PFSK-1 (cell line): ENCODE results near the gene NIPBL.

Experiments used
- FOXP2 ChIP-seq: optimal IDR thresholded peaks from 2 replicates; pipeline ENCODE3; 2011; ENCODE audit warnings: borderline replicate concordance, control low read depth, inconsistent platforms; ENCODE audit not compliant: insufficient read depth; ENCODE audit errors: extremely low read length, extremely low read depth
- POLR2AphosphoS5 ChIP-seq: IDR thresholded peaks from 2 replicates; pipeline ENCODE4 v1.6.1; 2012; ENCODE audit warnings: low read depth, mild to moderate bottlenecking, control low read depth, low read length, moderate library complexity
- SIN3A ChIP-seq: IDR thresholded peaks from 2 replicates; pipeline ENCODE4 v1.6.1; 2012; ENCODE audit warnings: mild to moderate bottlenecking, low read length, moderate library complexity, borderline replicate concordance; ENCODE audit not compliant: insufficient read depth
- TAF1 ChIP-seq: IDR thresholded peaks from 2 replicates; pipeline ENCODE4 v1.6.1; 2012; ENCODE audit warnings: low read length, control low read depth, borderline replicate concordance; ENCODE audit not compliant: insufficient read depth
- TF ChIP-seq, protein P1 (sequence below), 2 experiments: IDR thresholded peaks; 2 replicates each; pipeline versions ENCODE4 v1.6.1 to v1.8.0; 2011 to 2012; ENCODE audit warnings: low read depth in 2 of 2, low read length in 2 of 2, control low read depth in 1 of 2, inconsistent platforms in 1 of 2, mild to moderate bottlenecking in 1 of 2, moderate library complexity in 1 of 2; ENCODE audit not compliant: insufficient read depth in 1 of 2

Gene NIPBL

DNA sequence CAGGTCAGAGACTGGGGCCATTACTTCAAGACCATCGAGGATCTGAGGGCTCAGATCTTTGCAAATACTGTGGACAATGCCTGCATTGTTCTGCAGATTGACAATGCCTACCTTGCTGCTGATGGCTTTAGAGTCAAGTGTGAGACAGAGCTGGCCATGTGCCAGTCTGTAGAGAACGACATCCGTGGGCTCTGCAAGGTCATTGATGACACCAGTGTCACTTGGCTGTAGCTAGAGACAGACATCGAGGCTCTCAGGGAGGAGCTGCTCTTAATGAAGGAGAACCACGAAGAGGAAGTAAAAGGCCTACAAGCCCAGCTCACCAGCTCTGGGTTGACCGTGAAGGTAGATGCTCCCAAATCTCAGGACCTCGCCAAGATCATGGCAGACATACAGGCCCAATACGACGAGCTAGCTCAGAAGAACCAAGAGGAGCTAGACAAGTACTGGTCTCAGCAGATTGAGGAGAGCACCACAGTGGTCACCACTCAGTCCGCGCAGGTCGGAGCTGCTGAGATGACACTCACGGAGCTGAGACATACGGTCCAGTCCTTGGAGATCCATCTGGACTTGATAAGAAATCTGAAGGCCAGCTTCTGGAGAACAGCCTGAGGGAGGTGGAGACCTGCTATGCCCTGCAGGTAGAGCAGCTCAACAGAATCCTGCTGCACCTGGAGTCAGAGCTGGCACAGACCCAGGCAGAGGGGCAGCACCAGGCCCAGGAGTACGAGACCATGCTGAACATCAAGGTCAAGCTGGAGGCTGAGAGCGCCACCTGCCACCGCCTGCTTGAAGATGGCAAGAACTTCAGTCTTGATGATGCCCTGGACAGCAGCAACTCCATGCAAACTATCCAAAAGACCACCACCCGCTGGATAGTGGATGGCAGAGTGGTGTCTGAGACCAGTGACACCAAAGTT is 9.3 kb downstream of the NIPBL start:
- TF ChIP-seq, protein P1, sequence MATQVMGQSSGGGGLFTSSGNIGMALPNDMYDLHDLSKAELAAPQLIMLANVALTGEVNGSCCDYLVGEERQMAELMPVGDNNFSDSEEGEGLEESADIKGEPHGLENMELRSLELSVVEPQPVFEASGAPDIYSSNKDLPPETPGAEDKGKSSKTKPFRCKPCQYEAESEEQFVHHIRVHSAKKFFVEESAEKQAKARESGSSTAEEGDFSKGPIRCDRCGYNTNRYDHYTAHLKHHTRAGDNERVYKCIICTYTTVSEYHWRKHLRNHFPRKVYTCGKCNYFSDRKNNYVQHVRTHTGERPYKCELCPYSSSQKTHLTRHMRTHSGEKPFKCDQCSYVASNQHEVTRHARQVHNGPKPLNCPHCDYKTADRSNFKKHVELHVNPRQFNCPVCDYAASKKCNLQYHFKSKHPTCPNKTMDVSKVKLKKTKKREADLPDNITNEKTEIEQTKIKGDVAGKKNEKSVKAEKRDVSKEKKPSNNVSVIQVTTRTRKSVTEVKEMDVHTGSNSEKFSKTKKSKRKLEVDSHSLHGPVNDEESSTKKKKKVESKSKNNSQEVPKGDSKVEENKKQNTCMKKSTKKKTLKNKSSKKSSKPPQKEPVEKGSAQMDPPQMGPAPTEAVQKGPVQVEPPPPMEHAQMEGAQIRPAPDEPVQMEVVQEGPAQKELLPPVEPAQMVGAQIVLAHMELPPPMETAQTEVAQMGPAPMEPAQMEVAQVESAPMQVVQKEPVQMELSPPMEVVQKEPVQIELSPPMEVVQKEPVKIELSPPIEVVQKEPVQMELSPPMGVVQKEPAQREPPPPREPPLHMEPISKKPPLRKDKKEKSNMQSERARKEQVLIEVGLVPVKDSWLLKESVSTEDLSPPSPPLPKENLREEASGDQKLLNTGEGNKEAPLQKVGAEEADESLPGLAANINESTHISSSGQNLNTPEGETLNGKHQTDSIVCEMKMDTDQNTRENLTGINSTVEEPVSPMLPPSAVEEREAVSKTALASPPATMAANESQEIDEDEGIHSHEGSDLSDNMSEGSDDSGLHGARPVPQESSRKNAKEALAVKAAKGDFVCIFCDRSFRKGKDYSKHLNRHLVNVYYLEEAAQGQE (IDR thresholded peaks at IDR 0.05; ENCODE audit: insufficient read depth in 1 of 2, low read depth in 2 of 2, low read length in 2 of 2), result no peak
- TF ChIP-seq FOXP2, result no peak

DNA sequence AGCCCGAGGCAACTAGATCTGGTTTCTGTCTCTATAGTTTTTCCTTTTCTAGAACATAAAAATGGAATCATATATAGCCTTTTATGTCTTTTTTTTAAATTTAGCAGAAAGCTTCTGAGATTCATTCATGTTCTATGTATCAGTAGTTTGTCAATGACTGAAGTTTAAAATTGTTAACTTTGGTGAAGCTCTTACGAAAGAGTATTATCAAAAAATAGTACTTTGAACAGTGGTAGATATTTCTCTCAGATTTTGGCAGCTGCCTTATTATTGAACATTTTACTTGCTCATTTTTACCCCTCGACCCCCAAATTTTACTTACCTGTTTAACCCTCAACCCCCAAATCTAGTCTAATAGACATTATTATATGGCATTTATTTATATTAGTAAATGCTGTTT is 10.2 kb downstream of the NIPBL start:
- TF ChIP-seq TAF1, result no peak

DNA sequence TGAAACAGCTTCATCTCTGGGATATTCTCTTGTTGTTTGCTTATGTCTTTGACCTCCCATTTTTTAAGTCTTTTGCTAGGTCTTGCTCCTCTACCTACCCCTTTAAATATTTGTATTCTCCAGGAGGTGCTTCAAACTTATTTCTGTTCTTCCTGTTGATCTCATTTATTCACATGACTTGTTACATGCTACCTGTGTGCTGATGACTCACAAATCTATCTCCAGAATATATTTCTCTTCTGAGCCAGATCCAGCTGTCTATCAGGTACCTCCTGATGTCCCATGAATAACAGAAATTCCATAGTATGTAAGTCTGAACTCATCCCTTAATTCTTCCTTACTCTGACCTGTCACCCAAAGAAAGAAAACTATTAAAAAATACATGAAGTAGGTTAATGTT is 11.0 kb downstream of the NIPBL start:
- TF ChIP-seq, protein P1 (IDR thresholded peaks at IDR 0.05; ENCODE audit: insufficient read depth in 1 of 2, low read depth in 2 of 2, low read length in 2 of 2), result no peak
- no peak for TF ChIP-seq FOXP2
- TF ChIP-seq POLR2AphosphoS5, result no peak
- no peak for TF ChIP-seq TAF1
- no peak for TF ChIP-seq SIN3A

DNA sequence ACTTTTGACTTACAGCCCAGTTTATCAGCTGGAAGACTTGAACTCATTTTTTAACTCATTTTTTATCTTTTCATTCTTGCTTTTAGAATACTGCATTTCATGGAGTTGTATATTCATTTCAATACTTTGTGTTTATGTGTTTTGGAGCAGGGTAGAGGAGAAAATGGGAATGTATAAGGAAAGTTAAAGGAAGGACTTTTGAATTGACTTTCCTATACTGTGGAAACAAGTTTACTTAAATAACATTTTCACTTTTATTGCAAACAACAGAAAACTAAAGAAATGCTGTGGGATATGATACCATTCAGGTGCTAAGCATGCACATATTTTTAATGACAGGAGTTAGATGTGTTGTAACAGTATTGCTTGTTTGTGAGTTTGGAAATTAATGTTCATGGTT is 11.7 kb downstream of the NIPBL start:
- TF ChIP-seq POLR2AphosphoS5 (no peak), FOXP2 (no peak), SIN3A (no peak)
- TF ChIP-seq, protein P1 (IDR thresholded peaks at IDR 0.05; ENCODE audit: insufficient read depth in 1 of 2, low read depth in 2 of 2, low read length in 2 of 2), result no peak

DNA sequence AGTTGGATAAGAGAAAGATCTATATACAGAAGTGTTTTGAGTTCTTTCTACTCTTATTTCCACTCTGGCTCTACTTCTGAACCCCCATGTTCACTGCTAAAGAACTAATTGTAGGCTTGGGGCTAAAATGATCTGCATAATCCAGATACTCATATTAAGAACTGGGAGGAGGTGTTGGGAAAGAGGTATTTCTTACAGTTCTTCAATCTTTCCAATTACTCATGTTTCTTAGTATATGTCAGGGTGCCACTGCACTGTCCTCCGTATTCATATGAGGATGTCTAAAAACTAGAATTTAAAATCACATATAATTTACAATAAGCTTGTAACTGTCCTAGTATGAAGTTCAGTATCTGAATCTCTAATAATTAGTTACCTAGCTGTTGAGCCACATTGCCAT is 12.7 kb downstream of the NIPBL start:
- TF ChIP-seq SIN3A (no peak), FOXP2 (no peak), POLR2AphosphoS5 (no peak), TAF1 (no peak)
- TF ChIP-seq, protein P1 (IDR thresholded peaks at IDR 0.05; ENCODE audit: insufficient read depth in 1 of 2, low read depth in 2 of 2, low read length in 2 of 2), result no peak
